Measurements from ENCODE around the gene IFNA16.
"Not testable (repeated sequence)": the region's sequence is repeated elsewhere in the genome, so short reads cannot be mapped to it uniquely, and the experiment has no call there.

Gene IFNA16

DNA sequence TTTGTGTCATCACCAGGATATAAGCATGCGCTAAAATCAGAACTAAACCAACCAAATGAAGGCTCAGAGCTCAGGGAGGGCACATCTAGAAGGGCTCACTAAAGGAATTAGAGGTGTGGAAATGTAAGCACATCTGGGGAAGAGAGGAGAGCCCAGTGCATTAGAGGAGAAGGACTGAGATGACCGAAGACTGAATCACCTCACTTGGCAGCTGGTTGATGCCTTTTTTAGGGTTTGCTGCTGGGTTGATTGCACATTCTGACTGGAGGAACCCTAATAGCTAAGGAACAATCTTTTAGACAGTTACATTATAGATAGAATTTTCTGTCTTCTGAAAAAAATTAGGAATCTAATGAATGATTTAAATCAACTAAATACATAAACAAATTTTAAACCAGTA is 42.4 kb downstream of the IFNA16 start:
- H3K4me3 ChIP-seq (ENCODE audit: low read length, poor library complexity, severe bottlenecking) = no peak overlapping the region
- H3K4me2 ChIP-seq (ENCODE audit: low read depth, low read length, poor library complexity, severe bottlenecking) = no peak overlapping the region
- no peak overlapping the region for H3K9ac ChIP-seq (ENCODE audit: low read depth, low read length, poor library complexity, severe bottlenecking)
- no peaks in the 10 kb centered on the region for H3K9me2 ChIP-seq (replicated peaks; ENCODE audit: low read depth, low read length)
- no peaks in the 10 kb centered on the region for H3K36me3 ChIP-seq (ENCODE audit: insufficient read depth, low read length)
- H3K27me3 ChIP-seq (ENCODE audit: insufficient read depth, low read length, poor library complexity, severe bottlenecking) = no peaks in the 10 kb centered on the region
- TF ChIP-seq, protein P1, sequence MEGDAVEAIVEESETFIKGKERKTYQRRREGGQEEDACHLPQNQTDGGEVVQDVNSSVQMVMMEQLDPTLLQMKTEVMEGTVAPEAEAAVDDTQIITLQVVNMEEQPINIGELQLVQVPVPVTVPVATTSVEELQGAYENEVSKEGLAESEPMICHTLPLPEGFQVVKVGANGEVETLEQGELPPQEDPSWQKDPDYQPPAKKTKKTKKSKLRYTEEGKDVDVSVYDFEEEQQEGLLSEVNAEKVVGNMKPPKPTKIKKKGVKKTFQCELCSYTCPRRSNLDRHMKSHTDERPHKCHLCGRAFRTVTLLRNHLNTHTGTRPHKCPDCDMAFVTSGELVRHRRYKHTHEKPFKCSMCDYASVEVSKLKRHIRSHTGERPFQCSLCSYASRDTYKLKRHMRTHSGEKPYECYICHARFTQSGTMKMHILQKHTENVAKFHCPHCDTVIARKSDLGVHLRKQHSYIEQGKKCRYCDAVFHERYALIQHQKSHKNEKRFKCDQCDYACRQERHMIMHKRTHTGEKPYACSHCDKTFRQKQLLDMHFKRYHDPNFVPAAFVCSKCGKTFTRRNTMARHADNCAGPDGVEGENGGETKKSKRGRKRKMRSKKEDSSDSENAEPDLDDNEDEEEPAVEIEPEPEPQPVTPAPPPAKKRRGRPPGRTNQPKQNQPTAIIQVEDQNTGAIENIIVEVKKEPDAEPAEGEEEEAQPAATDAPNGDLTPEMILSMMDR (conservative IDR thresholded peaks at IDR 0.05; ENCODE audit: low read length) = no peak
- TF ChIP-seq EZH2phosphoT487 (IDR thresholded peaks at IDR 0.05; ENCODE audit: borderline replicate concordance) = no peak
- H4K20me1 ChIP-seq (ENCODE audit: insufficient read depth, low read length, poor library complexity, severe bottlenecking) = no peaks in the 10 kb centered on the region
- no peak overlapping the region for H2AFZ ChIP-seq (ENCODE audit: low read length)
- H3F3A ChIP-seq (ENCODE audit: low read depth) = no peaks in the 10 kb centered on the region
- peaks cover 6% of the 10 kb centered on the region for H3K4me1 ChIP-seq (ENCODE audit: insufficient read depth, low read length, poor library complexity, severe bottlenecking)
- no peaks in the 10 kb centered on the region for H3K9me3 ChIP-seq (ENCODE audit: insufficient read depth, low read depth, low read length)
- H3K79me2 ChIP-seq (ENCODE audit: insufficient read depth, low read length) = no peaks in the 10 kb centered on the region

DNA sequence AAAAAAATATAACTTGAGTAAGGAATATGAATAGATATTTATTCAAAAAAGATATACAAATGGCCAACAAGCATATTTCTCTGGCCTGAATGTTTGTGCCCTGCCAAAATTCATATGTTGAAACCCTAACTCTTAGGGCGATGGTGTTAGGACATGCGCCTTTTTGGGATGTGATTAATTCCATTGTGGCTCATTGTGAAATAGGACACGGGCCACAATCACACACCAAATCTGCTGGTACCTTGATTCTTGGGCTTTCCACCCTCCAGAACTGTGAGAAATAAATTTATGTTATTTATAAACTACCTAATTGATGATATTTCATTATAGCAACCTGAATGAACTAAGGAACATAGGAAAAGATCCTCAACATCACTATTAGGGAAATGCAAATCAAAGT is 45.0 kb downstream of the IFNA16 start:
- Histone ChIP-seq H3K27me3 (ENCODE audit: insufficient read depth, low read length, poor library complexity, severe bottlenecking) (no peaks in the 10 kb centered on the region), H3K4me3 (ENCODE audit: low read length, poor library complexity, severe bottlenecking) (no peak overlapping the region), H3K79me2 (ENCODE audit: insufficient read depth, low read length) (no peaks in the 10 kb centered on the region), H2AFZ (ENCODE audit: low read length) (no peak overlapping the region), H3K36me3 (ENCODE audit: insufficient read depth, low read length) (no peaks in the 10 kb centered on the region), H3K4me2 (ENCODE audit: low read depth, low read length, poor library complexity, severe bottlenecking) (no peak overlapping the region), H3K9me3 (ENCODE audit: insufficient read depth, low read depth, low read length) (no peaks in the 10 kb centered on the region), H3K9me2 (replicated peaks; ENCODE audit: low read depth, low read length) (no peaks in the 10 kb centered on the region), H3K4me1 (ENCODE audit: insufficient read depth, low read length, poor library complexity, severe bottlenecking) (peaks cover 6% of the 10 kb centered on the region), H4K20me1 (ENCODE audit: insufficient read depth, low read length, poor library complexity, severe bottlenecking) (no peaks in the 10 kb centered on the region), H3K9ac (ENCODE audit: low read depth, low read length, poor library complexity, severe bottlenecking) (no peak overlapping the region), H3F3A (ENCODE audit: low read depth) (no peaks in the 10 kb centered on the region)
- TF ChIP-seq EZH2phosphoT487 (IDR thresholded peaks at IDR 0.05; ENCODE audit: borderline replicate concordance) = no peak
- TF ChIP-seq, protein P1 (conservative IDR thresholded peaks at IDR 0.05; ENCODE audit: low read length) = no peak

DNA sequence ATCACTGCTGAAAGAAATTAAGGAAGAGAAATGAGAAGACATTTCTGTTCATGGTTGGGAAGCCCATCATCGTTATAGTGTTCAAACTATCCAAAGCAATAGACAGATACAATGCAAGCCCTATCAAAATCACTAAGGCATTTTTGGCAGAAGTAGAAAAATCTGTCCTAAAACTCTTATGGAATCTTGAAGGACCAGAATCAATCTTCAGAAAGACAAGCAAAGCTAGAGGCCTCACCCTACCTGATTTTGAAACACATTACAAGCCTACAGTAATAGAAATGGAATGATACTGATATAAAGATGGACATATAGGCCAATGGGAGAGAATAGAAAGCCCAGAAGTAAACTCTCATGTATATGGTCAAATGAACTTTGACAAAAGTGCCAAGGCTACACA is 45.8 kb downstream of the IFNA16 start:
- H3K4me1 ChIP-seq (ENCODE audit: insufficient read depth, low read length, poor library complexity, severe bottlenecking) = peaks cover 6% of the 10 kb centered on the region
- H4K20me1 ChIP-seq (ENCODE audit: insufficient read depth, low read length, poor library complexity, severe bottlenecking) = no peaks in the 10 kb centered on the region
- H3K79me2 ChIP-seq (ENCODE audit: insufficient read depth, low read length) = no peaks in the 10 kb centered on the region
- H3K9me2 ChIP-seq (replicated peaks; ENCODE audit: low read depth, low read length) = no peaks in the 10 kb centered on the region
- no peaks in the 10 kb centered on the region for H3K27me3 ChIP-seq (ENCODE audit: insufficient read depth, low read length, poor library complexity, severe bottlenecking)
- H3K4me3 ChIP-seq (ENCODE audit: low read length, poor library complexity, severe bottlenecking) = no peak overlapping the region
- TF ChIP-seq EZH2phosphoT487 (IDR thresholded peaks at IDR 0.05; ENCODE audit: borderline replicate concordance) = no peak
- TF ChIP-seq, protein P1 (conservative IDR thresholded peaks at IDR 0.05; ENCODE audit: low read length) = no peak
- no peaks in the 10 kb centered on the region for H3K9me3 ChIP-seq (ENCODE audit: insufficient read depth, low read depth, low read length)
- H3K36me3 ChIP-seq (ENCODE audit: insufficient read depth, low read length) = no peaks in the 10 kb centered on the region
- H3F3A ChIP-seq (ENCODE audit: low read depth) = no peaks in the 10 kb centered on the region
- no peak overlapping the region for H2AFZ ChIP-seq (ENCODE audit: low read length)
- H3K4me2 ChIP-seq (ENCODE audit: low read depth, low read length, poor library complexity, severe bottlenecking) = no peak overlapping the region
- H3K9ac ChIP-seq (ENCODE audit: low read depth, low read length, poor library complexity, severe bottlenecking) = no peak overlapping the region

- H3K79me2 ChIP-seq (ENCODE audit: insufficient read depth, low read length); H3K9ac ChIP-seq (ENCODE audit: low read depth, low read length, poor library complexity, severe bottlenecking); H3F3A ChIP-seq (ENCODE audit: low read depth): not testable (repeated sequence)
These were observed 50.6 kb downstream of the IFNA16 start, which contains the start of gene IFNA21 for GRCh38 chr9:21166560-21166959. Gene IFNA21, minus strand, starts transcription at chr9:21166660. Its CDS starts 48 bp downstream, at chr9:21166612.

More at GRCh38 chr9:21166560-21166959, 50.6 kb downstream of the IFNA16 start, which contains the start of gene IFNA21:
- not testable (repeated sequence) for H3K9me2 ChIP-seq (replicated peaks; ENCODE audit: low read depth, low read length); H4K20me1 ChIP-seq (ENCODE audit: insufficient read depth, low read length, poor library complexity, severe bottlenecking); H3K4me2 ChIP-seq (ENCODE audit: low read depth, low read length, poor library complexity, severe bottlenecking); H3K4me3 ChIP-seq (ENCODE audit: low read length, poor library complexity, severe bottlenecking); H3K9me3 ChIP-seq (ENCODE audit: insufficient read depth, low read depth, low read length); H3K27me3 ChIP-seq (ENCODE audit: insufficient read depth, low read length, poor library complexity, severe bottlenecking); H3K36me3 ChIP-seq (ENCODE audit: insufficient read depth, low read length); H2AFZ ChIP-seq (ENCODE audit: low read length); H3K4me1 ChIP-seq (ENCODE audit: insufficient read depth, low read length, poor library complexity, severe bottlenecking)
